Thyroid gland (tissue), 4 donors: ENCODE results near the gene CIPC. TPM values are rescaled to one million over a fixed set of nuclear protein-coding genes. Genes with fewer than 3 reads are reported as not detected.
A peak's percentile ranks its signal among the peaks of the same experiment; 100 is the strongest.

Experiments used
- DNase-seq, 2 donors: peaks; one replicate each; pipeline ENCODE4 v3.0.0-alpha.2; 2019
- H3K27ac ChIP-seq, 3 donors: fragments of 200-600 bp; sonication (generic); 1 replicate in 2 of 3; 2 replicates in 1 of 3; pipeline ENCODE4 v1.5.1; 2016 to 2019; ENCODE audit warnings: mild to moderate bottlenecking in 1 of 3, moderate library complexity in 1 of 3
- H3K27me3 ChIP-seq: fragments of 200-600 bp; sonication (generic); one replicate; pipeline ENCODE4 v1.5.1; 2019
- H3K36me3 ChIP-seq, 2 donors: fragments of 200-600 bp; sonication (generic); one replicate each; pipeline ENCODE4 v1.5.1; 2016 to 2019
- H3K4me1 ChIP-seq, 2 donors: fragments of 200-600 bp; sonication (generic); one replicate each; pipeline ENCODE4 v1.5.1; 2017 to 2019
- H3K4me3 ChIP-seq, 3 donors: fragments of 200-600 bp; sonication (generic); replicated peaks in 1 of 3; 1 replicate in 2 of 3; 2 replicates in 1 of 3; pipeline ENCODE4 v1.5.1; 2016; ENCODE audit warnings: mild to moderate bottlenecking in 1 of 3
- H3K9me3 ChIP-seq: fragments of 200-600 bp; sonication (generic); one replicate; pipeline ENCODE4 v1.5.1; 2017
- CTCF ChIP-seq, 6 experiments: fragments of 200-600 bp in 3 of 6; fragments of 450-650 bp in 3 of 6; sonication (generic) in 3 of 6; IDR thresholded peaks; one replicate each; pipeline ENCODE4 v1.5.1; 2016 to 2019; ENCODE audit warnings: antibody characterized with exemption in 6 of 6, mild to moderate bottlenecking in 2 of 6, inconsistent platforms in 1 of 6, moderate library complexity in 1 of 6
- POLR2A ChIP-seq, 2 donors: fragments of 450-650 bp; IDR thresholded peaks; one replicate each; pipeline ENCODE4 v1.6.1; 2017; ENCODE audit warnings: antibody characterized with exemption in 2 of 2, mild to moderate bottlenecking in 2 of 2, moderate library complexity in 1 of 2
- WGBS, 2 donors: methylation state at CpG; one replicate each; pipeline ENCODE4 v1.1.5; 2017; 5-methylcytosine and 5-hydroxymethylcytosine counted together
- intact Hi-C: fragments of 100-400 bp; cut with DNase I; formaldehyde crosslinking; loops from one replicate; pipeline ENCODE4 v1.15.1; 2023
- total RNA-seq, 4 donors: library from RNA; depleted of rRNA; stranded (reverse); fragments of >200 nt; gene quantifications; one replicate each; pipeline ENCODE4 v1.2.3, GENCODE V29; 2016

Gene CIPC
- total RNA-seq, 4 donors from 2014 or later = 37.6 to 59.5 (median 44.6) TPM

- Histone ChIP-seq H3K27me3 (no peaks in the 10 kb centered on the region), H3K4me1 (peaks cover 22 to 61% of the 10 kb centered on the region in 2 donors), H3K4me3 (no peak overlapping the region), H3K9me3 (no peaks in the 10 kb centered on the region), H3K27ac (peak overlapping the region in 1 of 3 donors; percentile 79), H3K36me3 (peaks cover 15 to 20% of the 10 kb centered on the region in 2 donors)
- 76 to 78% methylated on average over 5 to 6 of the region's 6 CpGs for WGBS, 2 donors
- no peak for DNase-seq
- TF ChIP-seq CTCF (IDR thresholded peaks at IDR 0.05) (no peak), POLR2A (IDR thresholded peaks at IDR 0.05) (no peak)
- intact Hi-C loops = no loop called here
These were observed 11.6 kb downstream of the CIPC start for GRCh38 chr14:77109656-77110055.

GRCh38 chr14:77110286-77110685 is 12.2 kb downstream of the CIPC start:
- DNase-seq = no peak
- Histone ChIP-seq H3K36me3 (peaks cover 16 to 24% of the 10 kb centered on the region in 2 donors), H3K27me3 (no peaks in the 10 kb centered on the region), H3K4me1 (peaks cover 17 to 55% of the 10 kb centered on the region in 2 donors), H3K4me3 (no peak overlapping the region), H3K27ac (peak overlapping the region; percentile 78 to 86 (median 79)), H3K9me3 (no peaks in the 10 kb centered on the region)
- WGBS, 2 donors = 94% methylated on average over 1 of the region's 1 CpG
- TF ChIP-seq POLR2A (IDR thresholded peaks at IDR 0.05) = no peak
- no peak for TF ChIP-seq CTCF (IDR thresholded peaks at IDR 0.05)
- intact Hi-C loops = no loop called here

- 20 to 25% methylated on average over 5 of the region's 5 CpGs for WGBS, 2 donors
These were observed 13.0 kb downstream of the CIPC start for GRCh38 chr14:77111021-77111420.

GRCh38 chr14:77113644-77114043 is 15.6 kb downstream of the CIPC start:
- Histone ChIP-seq H3K9me3 (no peaks in the 10 kb centered on the region), H3K4me3 (no peak overlapping the region), H3K4me1 (peaks cover 0 to 25% of the 10 kb centered on the region in 2 donors), H3K36me3 (peaks cover 22 to 25% of the 10 kb centered on the region in 2 donors), H3K27me3 (no peaks in the 10 kb centered on the region), H3K27ac (peak overlapping the region in 1 of 3 donors; percentile 12)
- DNase-seq = no peak
- WGBS, 2 donors = 79 to 85% methylated on average over 11 of the region's 11 CpGs
- intact Hi-C loops = no loop called here
- no peak for TF ChIP-seq CTCF (IDR thresholded peaks at IDR 0.05)
- no peak for TF ChIP-seq POLR2A (IDR thresholded peaks at IDR 0.05)

More at GRCh38 chr14:77111021-77111420, 13.0 kb downstream of the CIPC start:
- no peaks in the 10 kb centered on the region for H3K27me3 ChIP-seq
- no peaks in the 10 kb centered on the region for H3K9me3 ChIP-seq
- H3K4me1 ChIP-seq = peaks cover 17 to 47% of the 10 kb centered on the region in 2 donors
- DNase-seq = peak; percentile 80
- intact Hi-C loops = no loop called here
- no peak overlapping the region for H3K4me3 ChIP-seq
- peaks cover 16 to 25% of the 10 kb centered on the region in 2 donors for H3K36me3 ChIP-seq
- no peak for TF ChIP-seq CTCF (IDR thresholded peaks at IDR 0.05)
- peak in 1 of 2 donors; percentile 18 for TF ChIP-seq POLR2A (IDR thresholded peaks at IDR 0.05)
- H3K27ac ChIP-seq = peak overlapping the region; percentile 78 to 86 (median 79)

- no peak overlapping the region for H3K4me3 ChIP-seq
- H3K36me3 ChIP-seq = peaks cover 22 to 24% of the 10 kb centered on the region in 2 donors
- H3K9me3 ChIP-seq = no peaks in the 10 kb centered on the region
- peak overlapping the region in 1 of 3 donors; percentile 12 for H3K27ac ChIP-seq
- no peak for DNase-seq
- intact Hi-C loops = no loop called here
- H3K4me1 ChIP-seq = peaks cover 0 to 22% of the 10 kb centered on the region in 2 donors
- no peak for TF ChIP-seq POLR2A (IDR thresholded peaks at IDR 0.05)
- no peak for TF ChIP-seq CTCF (IDR thresholded peaks at IDR 0.05)
- no peaks in the 10 kb centered on the region for H3K27me3 ChIP-seq
- WGBS, 2 donors = 96 to 97% methylated on average over 4 of the region's 4 CpGs
These were observed 16.6 kb downstream of the CIPC start for GRCh38 chr14:77114609-77115008.
